Stimulated activated naive CD4-positive, alpha-beta T cell (primary cell): ENCODE measurements around the gene SRSF4.
"Not testable (repeated sequence)": the region's sequence is repeated elsewhere in the genome, so short reads cannot be mapped to it uniquely, and the experiment has no call there.

Experiments used
- DNase-seq, 6 experiments: peaks; one replicate each; lab custom pipeline; 2025; lab: John Stamatoyannopoulos, UW

Gene SRSF4

GRCh38 chr1:29162476-29163138 lies 19.1 kb downstream of the SRSF4 start:
- DNase-seq: no peak

GRCh38 chr1:29162025-29162424 lies 19.7 kb downstream of the SRSF4 start:
- no peak for DNase-seq

GRCh38 chr1:29159773-29160172 lies 21.9 kb downstream of the SRSF4 start:
- no peak for DNase-seq

- no peak for DNase-seq
Observed at GRCh38 chr1:29157269-29157601, 24.5 kb downstream of the SRSF4 start.

- no peak for DNase-seq
Observed at GRCh38 chr1:29156543-29157268, 25.0 kb downstream of the SRSF4 start.

- no peak for DNase-seq
Observed at GRCh38 chr1:29152046-29152805, 29.5 kb downstream of the SRSF4 start.

- not testable (repeated sequence) for DNase-seq
Observed at GRCh38 chr1:29150346-29150745, 31.4 kb downstream of the SRSF4 start.

GRCh38 chr1:29148656-29149491 lies 32.8 kb downstream of the SRSF4 start:
- DNase-seq: no peak

GRCh38 chr1:29145739-29146437 lies 35.8 kb downstream of the SRSF4 start:
- no peak for DNase-seq

- DNase-seq: no peak
Observed at GRCh38 chr1:29144178-29144577, 37.5 kb downstream of the SRSF4 start.

GRCh38 chr1:29142714-29143113 lies 39.0 kb downstream of the SRSF4 start:
- no peak for DNase-seq

GRCh38 chr1:29136391-29136915 lies 45.2 kb downstream of the SRSF4 start:
- no peak for DNase-seq

GRCh38 chr1:29134695-29135028 lies 47.0 kb downstream of the SRSF4 start:
- DNase-seq: no peak

- DNase-seq: no peak
Observed at GRCh38 chr1:29133861-29134694, 47.6 kb downstream of the SRSF4 start.

- DNase-seq: not testable (repeated sequence)
Observed at GRCh38 chr1:29131056-29131455, 50.6 kb downstream of the SRSF4 start.

- no peak for DNase-seq
Observed at GRCh38 chr1:29129916-29130315, 51.8 kb downstream of the SRSF4 start.

- DNase-seq: no peak
Observed at GRCh38 chr1:29128739-29129138, 53.0 kb downstream of the SRSF4 start.

- no peak for DNase-seq
Observed at GRCh38 chr1:29126198-29126597, 55.5 kb downstream of the SRSF4 start.

- no peak for DNase-seq
Observed at GRCh38 chr1:29125788-29126187, 55.9 kb downstream of the SRSF4 start.

- DNase-seq: no peak
Observed at GRCh38 chr1:29125237-29125641, 56.5 kb downstream of the SRSF4 start.
